GM21515 (cell line): Measurements from ENCODE around the gene RGL3.
"Not testable (repeated sequence)": the region's sequence is repeated elsewhere in the genome, so short reads cannot be mapped to it uniquely, and the experiment has no call there.

ENCODE experiments used
- ATAC-seq: cut with Tn5 transposase; IDR thresholded peaks from one replicate; pipeline ENCODE4 v1.9.1; 2021; ENCODE audit not compliant: unreplicated experiment

RGL3 gene, protein sequence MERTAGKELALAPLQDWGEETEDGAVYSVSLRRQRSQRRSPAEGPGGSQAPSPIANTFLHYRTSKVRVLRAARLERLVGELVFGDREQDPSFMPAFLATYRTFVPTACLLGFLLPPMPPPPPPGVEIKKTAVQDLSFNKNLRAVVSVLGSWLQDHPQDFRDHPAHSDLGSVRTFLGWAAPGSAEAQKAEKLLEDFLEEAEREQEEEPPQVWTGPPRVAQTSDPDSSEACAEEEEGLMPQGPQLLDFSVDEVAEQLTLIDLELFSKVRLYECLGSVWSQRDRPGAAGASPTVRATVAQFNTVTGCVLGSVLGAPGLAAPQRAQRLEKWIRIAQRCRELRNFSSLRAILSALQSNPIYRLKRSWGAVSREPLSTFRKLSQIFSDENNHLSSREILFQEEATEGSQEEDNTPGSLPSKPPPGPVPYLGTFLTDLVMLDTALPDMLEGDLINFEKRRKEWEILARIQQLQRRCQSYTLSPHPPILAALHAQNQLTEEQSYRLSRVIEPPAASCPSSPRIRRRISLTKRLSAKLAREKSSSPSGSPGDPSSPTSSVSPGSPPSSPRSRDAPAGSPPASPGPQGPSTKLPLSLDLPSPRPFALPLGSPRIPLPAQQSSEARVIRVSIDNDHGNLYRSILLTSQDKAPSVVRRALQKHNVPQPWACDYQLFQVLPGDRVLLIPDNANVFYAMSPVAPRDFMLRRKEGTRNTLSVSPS

DNA sequence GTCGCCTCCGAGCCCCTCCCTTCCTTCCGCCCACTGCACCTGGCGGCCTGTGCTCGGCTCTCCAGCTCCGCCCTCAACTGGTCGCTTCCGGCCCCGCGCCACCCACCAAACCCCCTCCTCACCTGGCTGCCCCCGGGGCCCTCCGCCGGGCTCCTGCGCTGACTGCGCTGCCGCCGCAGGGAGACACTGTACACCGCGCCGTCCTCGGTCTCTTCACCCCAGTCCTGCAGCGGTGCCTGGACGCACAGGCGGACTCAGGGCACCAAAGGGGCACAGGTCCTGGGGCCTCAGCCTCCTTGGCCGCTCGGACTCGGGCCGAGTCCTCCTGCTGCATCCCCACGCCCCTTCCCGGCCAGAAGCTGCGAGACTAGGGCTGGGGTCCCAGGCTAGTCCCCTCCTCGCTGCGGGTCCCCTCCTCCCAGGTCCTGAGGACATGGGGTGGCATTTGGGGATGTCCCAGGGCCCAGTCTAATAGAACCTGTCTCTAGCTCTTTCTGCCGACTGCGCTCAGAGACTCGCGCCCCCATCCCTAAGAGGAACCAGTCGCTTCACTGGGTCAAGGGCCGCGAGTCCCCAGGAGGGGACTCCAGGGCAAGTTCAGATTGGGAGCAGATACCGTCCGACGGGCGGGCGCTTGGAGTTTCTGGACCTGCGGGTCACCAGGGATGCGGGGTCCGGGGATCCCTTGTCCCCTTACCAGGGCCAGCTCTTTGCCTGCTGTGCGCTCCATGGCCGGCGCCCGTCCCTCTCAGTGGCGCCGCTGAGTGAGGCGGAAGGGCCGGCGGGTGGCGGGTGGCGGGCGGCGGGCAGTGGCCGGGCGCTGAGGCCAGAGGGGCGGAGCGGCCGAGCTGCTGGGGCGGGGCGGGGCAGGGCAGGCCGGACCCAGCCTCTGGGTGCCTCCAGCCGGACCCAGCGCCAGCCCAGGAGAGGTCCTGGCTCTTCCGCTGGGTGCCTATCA is at the start of gene RGL3:
Gene RGL3 (minus strand): TSS at position 766 of the 958 bp plus-strand sequence. CDS start 36 bp downstream, at position 730.
- ATAC-seq, result no peak

DNA sequence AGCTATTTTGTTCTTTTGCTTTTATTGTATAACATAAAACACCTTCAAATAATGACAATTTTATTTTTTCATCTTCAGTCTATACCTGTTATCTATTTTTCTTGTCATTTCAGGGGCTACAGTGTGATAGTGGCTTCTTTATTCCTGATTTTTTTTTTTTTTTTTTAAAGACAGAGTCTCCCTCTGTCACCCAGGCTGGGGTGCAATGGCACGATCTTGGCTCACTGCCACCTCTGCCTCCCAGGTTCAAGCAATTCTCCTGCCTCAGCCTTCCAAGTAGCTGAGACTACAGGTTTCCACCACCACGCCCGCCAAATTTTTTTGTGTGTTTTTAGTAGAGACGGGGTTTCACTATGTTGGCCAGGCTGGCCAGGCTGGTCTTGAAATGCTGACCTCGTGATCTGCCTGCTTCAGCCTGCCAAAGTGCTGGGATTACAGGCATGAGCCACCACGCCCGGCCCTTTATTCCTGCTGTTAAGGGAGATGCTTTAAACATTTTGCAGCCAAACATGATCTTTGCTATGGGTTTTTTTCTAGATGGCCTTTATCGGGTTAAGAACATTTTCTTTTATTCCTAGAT is 49.2 kb upstream of the RGL3 start:
- ATAC-seq, result not testable (repeated sequence)

DNA sequence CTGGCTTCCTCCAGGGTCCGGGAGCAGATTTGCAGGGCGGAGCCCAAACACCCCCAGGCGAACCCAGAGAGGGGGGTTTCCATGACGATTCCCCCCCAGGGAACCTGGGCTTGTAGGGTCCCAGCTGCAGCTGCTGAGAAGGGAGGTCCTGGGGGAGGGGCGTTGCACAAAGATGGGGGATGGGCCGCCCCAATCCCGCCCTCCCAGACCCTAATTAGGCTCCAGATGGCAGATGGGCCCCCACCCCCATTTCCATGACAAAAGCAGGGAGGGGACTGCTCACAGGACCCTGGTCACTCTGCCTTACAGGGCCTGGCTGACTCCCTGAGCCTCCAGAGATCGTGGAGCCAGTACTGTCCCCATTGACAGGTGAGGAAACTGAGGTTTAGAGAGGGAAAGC is 46.5 kb upstream of the RGL3 start:
- no peak for ATAC-seq

DNA sequence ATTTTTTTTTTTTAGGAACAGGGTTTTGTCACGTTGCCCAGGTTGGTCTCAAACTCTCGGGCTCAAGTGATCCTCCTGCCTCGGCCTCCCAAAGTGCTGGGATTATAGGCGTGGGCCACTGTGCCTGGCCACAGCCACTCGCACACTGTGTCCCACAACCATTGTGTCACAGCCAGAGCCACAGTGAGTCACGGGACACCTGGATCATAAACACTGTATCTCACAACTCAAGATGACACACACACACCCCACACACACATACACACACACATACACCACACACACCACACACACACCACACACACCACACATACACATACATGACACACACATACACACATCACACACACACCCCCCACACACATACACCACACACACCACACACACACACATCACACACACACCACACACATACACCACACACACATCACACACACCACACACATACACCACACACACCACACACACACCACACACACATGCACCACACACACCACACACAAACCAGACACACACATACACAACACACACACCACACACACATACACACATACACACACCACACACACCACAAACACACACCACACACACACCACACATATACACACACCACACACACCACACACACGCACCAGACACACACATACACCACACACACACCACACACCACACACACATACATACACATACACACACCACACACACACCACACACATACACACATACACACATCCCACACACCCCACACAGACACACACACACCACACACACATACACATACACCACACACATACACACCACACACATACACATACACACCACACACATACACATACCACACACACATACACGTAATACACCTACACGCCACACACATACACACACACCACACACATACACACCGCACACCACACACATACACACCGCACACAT is 45.5 kb upstream of the RGL3 start:
- no peak for ATAC-seq

DNA sequence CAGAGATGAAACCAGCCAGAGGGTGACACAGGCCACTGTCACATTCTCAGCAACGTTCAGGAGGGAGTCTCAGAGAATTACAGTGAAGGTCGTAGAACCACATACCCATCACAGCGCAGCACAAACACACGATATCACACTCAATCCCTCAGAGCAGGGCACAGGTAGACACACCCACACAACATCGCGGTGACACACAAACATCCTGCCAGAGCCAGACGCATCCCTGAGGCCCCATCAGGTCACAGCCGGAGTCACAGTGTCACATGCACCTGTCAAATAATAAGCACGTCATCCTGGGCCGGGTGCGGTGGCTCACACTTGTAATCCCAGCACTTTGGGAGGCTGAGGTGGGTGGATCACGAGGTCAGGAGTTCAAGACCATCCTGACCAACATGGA is 44.3 kb upstream of the RGL3 start:
- no peak for ATAC-seq

DNA sequence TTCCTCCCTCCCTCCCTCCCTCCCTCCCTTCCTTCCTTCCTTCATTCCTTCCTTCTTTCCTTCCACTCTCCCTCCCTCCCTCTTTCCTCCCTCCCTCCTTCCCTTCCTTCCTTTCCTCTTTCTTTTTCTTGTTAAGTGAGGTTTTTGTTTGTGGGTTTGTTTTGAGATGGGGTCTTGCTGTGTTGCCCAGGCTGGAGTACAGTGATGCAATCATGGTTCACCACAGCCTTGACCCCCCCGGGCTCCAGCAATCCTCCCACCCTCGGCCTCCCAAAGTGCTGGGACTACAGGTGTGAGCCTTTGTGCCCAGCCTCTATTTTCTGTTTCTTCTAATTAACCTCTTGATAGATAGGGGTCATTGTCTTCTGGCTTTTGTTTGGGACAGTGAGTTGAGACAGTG is 42.3 kb upstream of the RGL3 start:
- no peak for ATAC-seq

DNA sequence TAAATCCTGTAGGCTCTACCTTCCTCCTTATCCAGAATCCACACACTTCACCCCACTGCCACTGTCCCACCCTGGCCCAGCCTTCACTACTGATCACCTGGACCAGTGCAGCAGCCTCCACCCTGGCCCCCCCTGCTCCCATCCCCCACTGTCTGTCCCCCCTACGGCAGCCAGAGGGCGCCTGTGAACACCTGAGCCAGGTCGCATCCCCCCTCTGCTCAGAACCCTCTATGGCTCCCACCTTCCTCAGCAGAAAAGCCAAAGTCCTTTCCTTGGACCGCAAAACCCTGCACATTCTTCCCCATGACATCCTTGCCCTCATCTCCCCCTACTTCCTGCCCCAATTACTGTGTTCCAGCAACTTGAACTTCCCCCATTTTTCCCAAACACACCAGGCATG is 41.1 kb upstream of the RGL3 start:
- ATAC-seq, result no peak

DNA sequence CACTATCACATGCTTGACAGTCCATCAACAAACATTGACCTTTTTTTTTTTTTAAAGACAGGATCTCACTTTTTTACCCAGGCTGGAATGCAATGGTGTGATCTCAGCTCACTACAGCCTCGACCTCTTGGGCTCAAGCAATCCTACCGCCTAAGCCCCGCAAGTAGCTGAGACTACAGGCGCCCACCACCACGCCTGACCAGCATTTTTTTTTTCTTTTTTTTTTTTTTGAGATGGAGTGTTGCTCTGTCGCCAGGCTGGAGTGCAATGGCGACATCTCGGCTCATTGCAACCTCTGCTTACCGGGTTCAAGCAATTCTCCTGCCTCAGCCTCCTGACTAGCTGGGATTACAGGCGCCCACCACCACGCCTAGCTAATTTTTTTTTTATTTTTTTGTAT is 39.8 kb upstream of the RGL3 start:
- ATAC-seq, result not testable (repeated sequence)

DNA sequence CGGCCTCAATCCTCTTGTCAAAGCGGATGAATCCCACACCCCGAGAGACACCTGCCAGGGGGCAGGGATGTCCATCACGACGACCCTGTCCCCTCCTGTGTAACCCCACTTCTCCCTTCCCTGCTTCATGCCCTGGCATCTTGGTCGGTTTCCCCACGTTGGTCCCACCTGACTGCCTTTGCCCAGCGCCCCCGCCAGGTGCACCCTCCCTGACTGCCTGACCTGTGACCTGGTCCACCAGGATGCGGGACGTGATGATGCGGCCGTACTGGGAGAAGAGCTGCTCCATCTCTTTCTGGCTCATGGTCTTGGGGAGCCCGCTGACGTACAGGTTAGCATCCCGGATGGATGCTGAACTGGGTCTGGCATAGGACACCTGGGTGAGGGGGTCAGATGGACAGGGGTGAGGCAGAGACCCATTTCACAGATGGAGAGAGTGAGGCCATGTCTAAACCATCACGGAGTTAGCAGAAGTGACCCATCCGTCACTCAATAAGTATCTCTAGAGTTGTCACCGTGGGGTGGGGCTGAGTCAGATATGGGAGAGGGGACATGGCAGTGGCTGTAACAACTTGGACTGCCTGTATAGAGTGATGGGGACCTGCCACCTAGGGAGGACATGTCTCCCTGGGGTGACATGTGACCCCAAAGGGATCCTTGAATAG is 39.3 kb upstream of the RGL3 start:
- no peak for ATAC-seq

DNA sequence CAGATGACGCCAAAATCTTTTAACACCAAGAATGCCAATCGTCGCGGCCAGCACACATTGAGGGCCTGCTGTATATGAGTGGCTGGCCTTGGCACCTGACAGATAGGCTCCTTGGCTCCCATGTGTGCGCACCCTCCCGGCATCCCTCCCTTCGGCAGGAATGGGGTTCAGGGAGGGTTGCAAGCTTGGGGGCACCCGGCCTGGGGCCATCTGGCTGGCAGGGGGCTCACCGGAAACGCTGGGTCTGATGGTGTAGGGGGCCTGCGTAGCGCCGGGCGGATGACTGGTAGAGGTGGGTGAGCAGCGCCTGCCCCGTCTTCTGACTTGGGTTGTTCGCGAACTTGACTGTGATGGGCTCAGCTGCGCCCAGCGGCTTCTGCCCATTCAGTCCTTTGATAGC is 38.7 kb upstream of the RGL3 start:
- no peak for ATAC-seq

DNA sequence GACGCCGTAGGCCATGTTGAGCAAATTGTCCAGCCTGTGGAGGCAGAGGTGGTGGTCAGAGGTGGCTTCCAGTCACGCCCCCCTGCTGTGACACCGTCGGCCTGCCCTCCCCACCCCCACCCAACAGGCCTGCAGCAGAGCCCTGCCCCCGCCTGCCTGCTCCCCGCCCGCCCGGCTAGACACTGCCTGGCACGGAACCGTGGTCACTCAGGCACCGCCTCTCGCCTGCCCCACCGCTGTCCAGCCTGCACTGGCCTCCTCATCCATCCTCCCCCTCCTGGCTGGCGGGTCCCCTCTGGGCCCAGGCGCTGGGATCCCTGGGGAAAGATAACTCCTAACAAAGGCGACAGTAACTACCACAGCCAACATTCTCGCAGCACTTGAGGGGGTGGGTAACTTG is 38.0 kb upstream of the RGL3 start:
- no peak for ATAC-seq

DNA sequence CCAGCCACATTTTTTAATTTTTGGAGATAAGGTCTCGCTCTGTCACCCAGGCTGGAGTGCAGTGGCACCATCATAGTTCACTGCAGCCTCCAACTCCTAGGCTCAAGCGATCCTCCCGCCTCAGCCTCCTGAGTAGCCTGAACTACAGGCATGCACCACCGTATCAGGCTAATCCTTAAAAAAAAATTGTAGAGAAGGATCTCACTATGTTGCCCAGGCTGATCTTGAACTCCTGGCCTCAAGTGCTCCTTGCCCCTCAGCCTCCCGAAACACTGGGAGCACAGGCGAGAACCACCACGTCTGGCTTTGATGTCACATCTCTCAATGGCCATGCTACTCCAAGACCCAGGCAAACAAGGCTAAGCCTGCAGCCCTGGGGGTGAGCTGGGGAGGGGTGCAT is 37.5 kb upstream of the RGL3 start:
- no peak for ATAC-seq

DNA sequence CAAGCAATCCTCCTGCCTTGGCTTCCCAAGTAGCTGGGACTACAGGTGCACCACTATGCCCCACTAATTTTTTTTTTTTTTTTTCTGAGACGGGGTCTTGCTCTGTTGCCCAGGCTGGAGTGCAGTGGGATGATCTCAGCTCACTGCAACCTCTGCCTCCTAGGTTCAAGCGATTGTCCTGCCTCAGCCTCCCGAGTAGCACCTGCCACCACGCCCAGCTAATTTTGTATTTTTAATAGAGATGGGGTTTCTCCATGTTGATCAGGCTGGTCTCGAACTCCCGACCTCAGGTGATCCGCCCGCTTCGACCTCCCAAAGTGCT is 36.1 kb upstream of the RGL3 start:
- ATAC-seq, result not testable (repeated sequence)

DNA sequence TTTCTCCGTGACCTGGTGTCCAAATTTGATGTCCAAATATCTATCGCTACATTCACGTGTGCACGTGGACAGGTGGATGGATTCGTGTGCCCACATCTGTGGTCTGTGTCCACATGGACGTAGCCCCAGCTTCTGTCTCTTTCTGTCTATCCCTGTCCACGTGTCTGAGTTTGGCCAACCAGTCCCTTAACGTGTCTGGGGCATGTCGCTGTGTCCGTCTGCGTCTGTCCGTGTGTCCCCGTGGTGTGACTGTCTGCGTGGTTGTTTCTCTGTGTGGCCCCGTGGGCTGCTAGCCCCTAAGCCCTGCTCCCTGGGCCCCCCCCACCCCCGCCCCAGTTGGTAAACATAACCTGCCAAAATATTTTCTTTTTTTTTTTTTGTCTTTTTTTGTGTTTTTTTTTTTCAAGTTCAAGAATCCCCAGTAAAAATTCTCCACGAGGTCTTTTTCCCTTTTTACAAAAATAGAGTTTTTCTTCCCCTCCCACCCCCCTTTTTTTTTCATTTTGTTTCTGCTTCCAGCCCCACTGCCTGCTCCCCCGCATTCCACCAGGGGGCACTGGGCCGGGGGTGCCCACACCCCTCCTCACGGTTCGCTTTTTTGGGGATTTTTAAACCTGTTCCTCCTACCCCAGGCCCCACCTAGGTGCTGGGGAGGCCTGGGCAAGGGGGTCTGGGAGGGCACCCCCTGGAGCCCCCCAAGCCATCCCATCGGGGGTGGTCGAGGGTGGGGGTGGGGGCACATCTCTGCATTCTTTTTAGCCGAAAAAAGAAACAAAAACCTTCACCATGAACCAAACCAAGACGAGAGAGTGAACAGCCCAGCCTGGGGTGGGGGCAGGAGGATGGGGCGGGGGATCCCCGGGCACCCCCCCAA is 34.6 kb upstream of the RGL3 start:
- ATAC-seq, result no peak

DNA sequence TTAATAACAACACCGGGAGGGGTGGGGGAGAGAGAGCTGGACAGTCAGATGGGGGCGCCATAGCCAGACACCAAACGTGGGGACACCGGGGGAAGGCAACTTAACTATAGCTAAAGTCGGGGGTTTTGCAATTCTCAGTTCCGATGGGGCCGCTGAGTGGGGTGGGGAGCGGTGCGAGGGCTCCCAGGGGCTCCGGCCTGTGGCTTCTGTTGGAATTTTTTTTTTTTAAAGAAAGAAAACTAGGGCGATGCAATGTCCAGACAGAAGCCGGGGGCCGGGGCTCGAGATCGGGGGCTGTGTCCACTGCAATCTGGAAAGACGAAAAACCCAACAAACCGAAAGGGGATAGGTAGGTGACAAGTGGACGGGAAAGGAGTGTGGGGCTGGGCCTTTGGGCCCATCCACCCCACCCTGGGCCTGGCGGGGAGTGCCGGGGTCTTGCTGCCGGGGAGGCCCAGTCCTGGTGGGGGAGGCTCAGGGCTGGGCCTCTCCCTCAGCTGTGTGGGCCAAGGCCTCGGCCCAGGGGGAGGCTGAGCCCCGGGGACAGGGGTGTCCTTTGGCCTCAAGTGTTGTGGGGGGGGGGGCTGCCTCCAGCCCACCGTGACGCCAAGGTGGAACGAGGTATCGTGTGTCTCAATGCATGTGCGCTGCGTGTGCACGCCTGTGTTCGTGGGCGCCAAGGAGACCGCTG is 33.7 kb upstream of the RGL3 start:
- ATAC-seq, result no peak

DNA sequence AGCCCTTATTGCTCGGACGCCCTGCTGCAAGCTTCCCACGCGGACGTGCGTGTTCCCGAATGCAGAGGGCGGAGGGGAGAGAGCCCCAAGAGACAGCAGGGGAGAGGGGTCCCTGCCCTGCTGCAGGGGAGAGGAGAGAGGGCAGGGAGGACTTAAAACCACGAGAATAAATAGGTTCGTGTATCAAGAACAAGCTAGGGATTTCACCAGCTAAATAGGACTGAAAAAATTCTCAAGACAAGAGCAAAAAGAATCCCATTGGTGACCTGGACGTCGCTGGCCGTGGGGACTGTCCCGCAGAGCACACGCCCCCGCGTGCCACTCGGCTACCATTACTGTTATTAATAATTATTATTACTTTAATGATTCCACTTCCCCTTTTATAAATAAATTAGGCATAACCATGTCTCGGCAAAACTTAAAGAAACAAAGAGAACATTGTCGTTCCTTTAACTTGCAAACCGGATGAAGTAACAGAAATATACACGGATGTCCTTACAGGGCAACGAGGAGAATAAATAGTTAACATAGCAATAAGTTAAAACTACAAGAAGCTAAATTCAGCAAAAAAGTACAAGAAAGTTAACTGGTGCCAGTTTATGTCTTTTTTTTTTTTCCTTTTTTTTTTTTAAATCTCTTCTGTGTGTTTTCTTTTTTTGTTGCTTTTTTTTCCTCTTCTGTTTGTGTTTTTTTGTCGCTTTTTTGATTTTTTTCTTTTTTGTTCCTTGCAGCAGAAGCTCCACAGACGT is 32.9 kb upstream of the RGL3 start:
- ATAC-seq, result no peak

DNA sequence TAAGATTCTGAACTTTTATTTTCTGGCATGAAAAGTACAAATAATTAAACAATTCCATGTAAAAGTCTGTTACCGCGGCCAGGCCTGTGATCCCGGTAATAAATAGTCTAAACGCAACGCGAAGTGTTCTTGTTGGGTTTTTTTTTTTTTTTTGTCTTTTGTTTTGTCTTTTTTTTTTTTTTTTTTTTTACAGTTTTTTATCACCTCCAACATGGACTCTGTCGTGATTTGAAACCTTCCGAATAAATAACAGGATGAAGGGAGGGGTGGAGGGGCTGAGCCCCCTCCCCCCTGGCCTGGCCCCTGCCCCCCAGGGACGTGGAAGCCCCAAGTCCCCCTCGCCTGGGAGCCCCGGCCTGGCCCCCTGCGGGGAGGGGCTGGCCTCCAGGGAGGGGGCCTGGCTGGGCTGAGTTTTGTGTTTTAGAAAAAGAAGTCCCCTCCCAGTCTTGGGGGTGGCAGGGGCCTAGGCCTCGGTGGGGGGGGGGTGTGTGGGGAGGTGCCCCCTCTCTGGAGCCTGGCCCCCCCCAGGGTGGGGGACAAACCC is 32.3 kb upstream of the RGL3 start:
- ATAC-seq, result no peak
